ENCODE data around the gene TGFB1.
A peak's percentile ranks its signal among the peaks of the same experiment; 100 is the strongest.

Gene TGFB1

GRCh38 chr19:41363371-41363752 is 9.6 kb upstream of the TGFB1 start:
- in situ Hi-C loops (cut with HindIII; ENCODE audit: low sequenced_read_pairs): no loop called here
- DNase-seq (ENCODE audit: low read depth, low spot score): no peak
- TF ChIP-seq, protein P1, sequence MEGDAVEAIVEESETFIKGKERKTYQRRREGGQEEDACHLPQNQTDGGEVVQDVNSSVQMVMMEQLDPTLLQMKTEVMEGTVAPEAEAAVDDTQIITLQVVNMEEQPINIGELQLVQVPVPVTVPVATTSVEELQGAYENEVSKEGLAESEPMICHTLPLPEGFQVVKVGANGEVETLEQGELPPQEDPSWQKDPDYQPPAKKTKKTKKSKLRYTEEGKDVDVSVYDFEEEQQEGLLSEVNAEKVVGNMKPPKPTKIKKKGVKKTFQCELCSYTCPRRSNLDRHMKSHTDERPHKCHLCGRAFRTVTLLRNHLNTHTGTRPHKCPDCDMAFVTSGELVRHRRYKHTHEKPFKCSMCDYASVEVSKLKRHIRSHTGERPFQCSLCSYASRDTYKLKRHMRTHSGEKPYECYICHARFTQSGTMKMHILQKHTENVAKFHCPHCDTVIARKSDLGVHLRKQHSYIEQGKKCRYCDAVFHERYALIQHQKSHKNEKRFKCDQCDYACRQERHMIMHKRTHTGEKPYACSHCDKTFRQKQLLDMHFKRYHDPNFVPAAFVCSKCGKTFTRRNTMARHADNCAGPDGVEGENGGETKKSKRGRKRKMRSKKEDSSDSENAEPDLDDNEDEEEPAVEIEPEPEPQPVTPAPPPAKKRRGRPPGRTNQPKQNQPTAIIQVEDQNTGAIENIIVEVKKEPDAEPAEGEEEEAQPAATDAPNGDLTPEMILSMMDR (IDR thresholded peaks at IDR 0.05; ENCODE audit: low read depth, low read length): no peak
- peak overlapping the region; percentile 77 for H3K4me3 ChIP-seq (ENCODE audit: low read depth, low read length)

- no peak for DNase-seq (ENCODE audit: low read depth, low spot score)
- in situ Hi-C loops (cut with HindIII; ENCODE audit: low sequenced_read_pairs): no loop called here
- TF ChIP-seq, protein P1 (IDR thresholded peaks at IDR 0.05; ENCODE audit: low read depth, low read length): no peak
- no peak overlapping the region for H3K4me3 ChIP-seq (ENCODE audit: low read depth, low read length)
These were observed 8.6 kb upstream of the TGFB1 start for GRCh38 chr19:41362143-41362847.

- no peak for DNase-seq (ENCODE audit: low read depth, low spot score)
- H3K4me3 ChIP-seq (ENCODE audit: low read depth, low read length): no peak overlapping the region
- TF ChIP-seq, protein P1 (IDR thresholded peaks at IDR 0.05; ENCODE audit: low read depth, low read length): no peak
- in situ Hi-C loops (cut with HindIII; ENCODE audit: low sequenced_read_pairs): no loop called here
These were observed 6.0 kb upstream of the TGFB1 start for GRCh38 chr19:41359741-41360140.

- DNase-seq (ENCODE audit: low read depth, low spot score): no peak
- H3K4me3 ChIP-seq (ENCODE audit: low read depth, low read length): no peak overlapping the region
- in situ Hi-C loops (cut with HindIII; ENCODE audit: low sequenced_read_pairs): no loop called here
- TF ChIP-seq, protein P1 (IDR thresholded peaks at IDR 0.05; ENCODE audit: low read depth, low read length): no peak
These were observed 4.0 kb upstream of the TGFB1 start for GRCh38 chr19:41357746-41358145.

DNA sequence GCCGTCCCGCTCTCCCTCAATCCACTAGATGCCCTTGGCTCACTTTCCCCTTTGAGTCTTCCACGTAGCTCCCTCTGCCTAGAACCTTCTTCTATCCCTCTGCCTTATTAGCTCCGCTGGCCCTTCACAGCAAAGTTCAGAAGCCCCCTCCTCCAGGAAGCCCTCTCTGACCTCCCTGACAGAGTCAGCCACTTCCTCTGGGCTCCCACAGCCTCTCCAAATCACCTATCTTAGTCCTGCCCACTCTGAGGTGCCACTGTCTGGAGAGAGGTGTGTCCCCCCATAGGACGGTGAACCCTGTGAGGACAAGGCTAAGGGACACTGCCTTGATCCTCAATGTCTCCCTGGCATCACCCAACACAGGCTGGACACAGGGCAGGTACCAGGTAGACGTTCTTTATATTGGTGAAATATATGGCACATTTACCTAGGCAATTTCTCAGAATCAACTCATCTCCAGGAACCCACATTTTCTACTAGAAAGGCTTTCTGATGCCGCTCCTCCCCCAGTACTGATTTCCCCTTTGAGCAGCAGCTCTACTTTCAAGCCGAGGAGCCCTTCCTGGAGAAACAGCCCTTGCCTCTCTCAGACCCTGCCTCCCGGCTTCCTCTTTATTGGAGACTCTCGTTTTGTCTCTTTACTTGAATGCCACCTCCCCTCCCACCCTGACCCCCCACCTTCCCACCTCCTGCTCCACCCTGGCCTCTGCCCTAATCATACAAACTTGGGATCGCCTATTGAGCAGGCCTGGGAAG is 3.4 kb upstream of the TGFB1 start:
- no peak for DNase-seq (ENCODE audit: low read depth, low spot score)
- TF ChIP-seq, protein P1 (IDR thresholded peaks at IDR 0.05; ENCODE audit: low read depth, low read length): no peak
- no peak overlapping the region for H3K4me3 ChIP-seq (ENCODE audit: low read depth, low read length)
- in situ Hi-C loops (cut with HindIII; ENCODE audit: low sequenced_read_pairs): no loop called here

DNA sequence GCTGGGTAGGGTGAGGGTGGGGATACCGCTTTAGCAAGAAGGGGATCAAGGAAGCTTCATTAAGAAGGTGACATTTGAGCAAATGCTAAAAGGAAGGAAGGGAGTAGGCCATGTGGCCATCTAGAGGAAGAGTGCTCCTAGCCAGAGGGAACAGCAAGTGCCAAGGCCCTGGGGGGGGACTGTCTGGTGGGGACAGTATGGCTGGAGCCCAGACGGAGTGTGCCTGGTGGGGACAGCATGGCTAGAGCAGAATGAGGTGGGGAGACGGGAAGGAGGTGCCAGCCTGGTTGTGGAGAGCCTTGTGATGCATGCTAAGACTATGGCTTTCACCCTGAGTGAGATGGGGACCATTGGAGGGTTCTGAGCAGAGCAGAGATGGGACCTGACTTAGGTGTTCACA is 2.1 kb upstream of the TGFB1 start:
- no peak for DNase-seq (ENCODE audit: low read depth, low spot score)
- no peak overlapping the region for H3K4me3 ChIP-seq (ENCODE audit: low read depth, low read length)
- TF ChIP-seq, protein P1 (IDR thresholded peaks at IDR 0.05; ENCODE audit: low read depth, low read length): no peak

More for the DNA sequence above, 2.1 kb upstream of the TGFB1 start:
- in situ Hi-C loops (cut with HindIII; ENCODE audit: low sequenced_read_pairs): no loop called here

Data from astrocyte of the spinal cord (primary cell).